GM23338 (cell line): ENCODE data around the gene EYS. TPM values are rescaled to one million over a fixed set of nuclear protein-coding genes. Genes with fewer than 3 reads are reported as not detected.

ENCODE experiments used
- ATAC-seq: fragments of 200-7000 bp; cut with Tn5 transposase; 3 replicates; pipeline ENCODE4 v1.9.1; 2020
- DNase-seq: peaks from one replicate; pipeline ENCODE4 v3.0.0-alpha.2; 2015; ENCODE audit warnings: low spot score
- H2AFZ ChIP-seq: fragments of 200-600 bp; sonication (generic); 2 replicates; pipeline ENCODE4 v1.8.0; 2016; ENCODE audit warnings: antibody characterized with exemption, mild to moderate bottlenecking, moderate library complexity
- H3F3A ChIP-seq: fragments of 200-600 bp; sonication (generic); replicated peaks from 2 replicates; pipeline ENCODE4 v1.8.0; 2017; ENCODE audit warnings: antibody characterized with exemption, mixed run types, low read depth
- H3K27ac ChIP-seq: fragments of 200-600 bp; sonication (generic); 2 replicates; pipeline ENCODE4 v1.6.1; 2016; ENCODE audit warnings: low read depth
- H3K27me3 ChIP-seq: fragments of 200-600 bp; sonication (generic); 2 replicates; pipeline ENCODE4 v1.8.0; 2016; ENCODE audit warnings: mild to moderate bottlenecking, mixed run types, moderate library complexity; ENCODE audit not compliant: insufficient read depth
- H3K36me3 ChIP-seq: fragments of 200-600 bp; sonication (generic); 2 replicates; pipeline ENCODE4 v1.8.0; 2016; ENCODE audit warnings: mild to moderate bottlenecking; ENCODE audit not compliant: insufficient read depth
- H3K4me1 ChIP-seq: fragments of 200-600 bp; sonication (generic); 2 replicates; pipeline ENCODE4 v1.8.0; 2016; ENCODE audit warnings: mild to moderate bottlenecking, moderate library complexity; ENCODE audit not compliant: insufficient read depth
- H3K4me2 ChIP-seq: fragments of 200-600 bp; sonication (generic); 2 replicates; pipeline ENCODE4 v1.7.1; 2017; ENCODE audit warnings: mixed run types
- H3K4me3 ChIP-seq: fragments of 200-600 bp; sonication (generic); 2 replicates; pipeline ENCODE4 v1.6.1; 2016; ENCODE audit warnings: mixed run types
- H3K79me2 ChIP-seq: fragments of 200-600 bp; sonication (generic); replicated peaks from 2 replicates; pipeline ENCODE4 v1.8.0; 2017; ENCODE audit warnings: mild to moderate bottlenecking; ENCODE audit not compliant: insufficient read depth
- H3K9me2 ChIP-seq: fragments of 200-600 bp; sonication (generic); 2 replicates; pipeline ENCODE4 v1.8.0; 2017; ENCODE audit not compliant: insufficient read depth
- H4K20me1 ChIP-seq: fragments of 200-600 bp; sonication (generic); replicated peaks from 2 replicates; pipeline ENCODE4 v1.8.0; 2017; ENCODE audit warnings: mild to moderate bottlenecking; ENCODE audit not compliant: insufficient read depth
- H3K27ac Mint-ChIP-seq: 2 replicates; pipeline ENCODE4 v1.8.0; 2020; ENCODE audit warnings: inconsistent platforms, mild to moderate bottlenecking, moderate library complexity, mixed read lengths
- H3K27me3 Mint-ChIP-seq: 3 replicates; pipeline ENCODE4 v1.8.0; 2022; ENCODE audit warnings: low read depth, mild to moderate bottlenecking, moderate library complexity, mixed read lengths, inconsistent platforms; ENCODE audit not compliant: insufficient read depth, poor library complexity
- H3K36me3 Mint-ChIP-seq: 3 replicates; pipeline ENCODE4 v1.8.0; 2021; ENCODE audit warnings: low read depth, mild to moderate bottlenecking, inconsistent platforms, moderate library complexity, mixed read lengths
- H3K4me1 Mint-ChIP-seq: 3 replicates; pipeline ENCODE4 v1.8.0; 2020; ENCODE audit warnings: mild to moderate bottlenecking, inconsistent platforms, mixed read lengths
- H3K4me3 Mint-ChIP-seq: 3 replicates; pipeline ENCODE4 v1.8.0; 2021; ENCODE audit warnings: moderate library complexity, mild to moderate bottlenecking, inconsistent platforms, mixed read lengths
- H3K9me3 Mint-ChIP-seq: 3 replicates; pipeline ENCODE4 v1.8.0; 2020; ENCODE audit warnings: moderate library complexity, mild to moderate bottlenecking, inconsistent platforms, mixed read lengths
- CTCF ChIP-seq, 2 experiments: fragments of 200-600 bp in 1 of 2; sonication (generic) in 1 of 2; conservative IDR thresholded peaks; 2 replicates each; pipeline versions ENCODE4 v1.5.1 to v1.6.1; 2016 to 2017; ENCODE audit warnings: antibody characterized with exemption in 2 of 2, low read depth in 2 of 2, mild to moderate bottlenecking in 2 of 2, moderate library complexity in 1 of 2
- EZH2 ChIP-seq: fragments of 200-600 bp; sonication (generic); IDR thresholded peaks from one replicate; pipeline ENCODE4 v1.8.0; 2017; ENCODE audit warnings: antibody characterized with exemption, mild to moderate bottlenecking, low read depth; ENCODE audit not compliant: unreplicated experiment
- EZH2phosphoT487 ChIP-seq: fragments of 200-600 bp; sonication (generic); IDR thresholded peaks from one replicate; pipeline ENCODE4 v1.8.1; 2018; ENCODE audit warnings: antibody characterized with exemption; ENCODE audit not compliant: unreplicated experiment
- NANOG ChIP-seq: IDR thresholded peaks from 2 replicates; pipeline ENCODE4 v1.6.1; 2016; ENCODE audit warnings: antibody characterized with exemption, borderline replicate concordance
- POLR2AphosphoS5 ChIP-seq: IDR thresholded peaks from 2 replicates; pipeline ENCODE4 v1.6.1; 2016; ENCODE audit warnings: antibody characterized with exemption, low read depth
- REST ChIP-seq: IDR thresholded peaks from one replicate; pipeline ENCODE4 v1.6.1; 2018; ENCODE audit warnings: antibody characterized with exemption; ENCODE audit not compliant: unreplicated experiment
- STAT1 ChIP-seq: IDR thresholded peaks from one replicate; pipeline ENCODE4 v1.6.1; 2016; ENCODE audit warnings: antibody characterized with exemption; ENCODE audit not compliant: unreplicated experiment
- ZNF331 ChIP-seq: fragments of 250-450 bp; sonication (Bioruptor Pico); IDR thresholded peaks from 2 replicates; pipeline ENCODE4 v1.5.0; 2020; ENCODE audit warnings: low read depth, mild to moderate bottlenecking, moderate library complexity
- polyA plus RNA-seq: library from polyadenylated mRNA; unstranded; fragments of >200 nt; fragmentation: Nextera tagmentation; extraction: Ambion mirVana; gene quantifications from 2 replicates; pipeline ENCODE4 v1.2.1, GENCODE V29; 2016
- total RNA-seq: library from RNA; depleted of rRNA; stranded (reverse); fragments of >200 nt; shearing (Covaris generic); gene quantifications from 2 replicates; pipeline ENCODE4 v1.2.3, GENCODE V29; 2014
- TF ChIP-seq, protein P1 (sequence below): fragments of 250-450 bp; sonication (Bioruptor Pico); IDR thresholded peaks from 2 replicates; pipeline ENCODE4 v1.5.0; 2020; ENCODE audit warnings: mild to moderate bottlenecking, moderate library complexity

EYS gene
- total and polyA plus RNA-seq, 2 experiments from 2014 or later = 0.38 to 0.52 TPM

DNA sequence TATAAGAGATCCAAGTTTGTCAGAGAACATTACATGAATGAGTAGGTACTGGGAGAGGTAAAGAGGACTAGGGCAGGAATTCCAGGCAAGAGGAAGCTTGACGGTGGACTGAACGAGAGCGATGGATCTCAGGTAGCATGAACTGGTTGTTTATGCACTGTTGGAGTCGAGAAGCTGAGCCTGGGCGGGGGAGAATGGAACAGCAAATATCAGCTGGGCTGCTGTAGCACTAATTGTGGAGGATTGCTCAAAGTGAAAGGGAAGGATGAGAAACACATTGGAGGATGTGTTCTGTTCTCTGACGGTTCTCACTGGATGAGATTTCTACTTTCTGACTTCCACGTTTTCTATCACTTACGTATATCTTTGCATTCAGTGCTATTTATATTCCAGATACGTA lies 1907.2 kb downstream of the EYS start:
- Mint-ChIP-seq H3K27me3 (no peaks in the 10 kb centered on the region), H3K36me3 (no peaks in the 10 kb centered on the region), H3K4me3 (no peak overlapping the region), H3K27ac (no peak overlapping the region), H3K4me1 (no peaks in the 10 kb centered on the region; the same call in 2 of the 3 replicates), H3K9me3 (no peaks in the 10 kb centered on the region; the same call in 1 of the 3 replicates)
- H3K79me2 ChIP-seq = no peaks in the 10 kb centered on the region
- H3K4me1 ChIP-seq = no peaks in the 10 kb centered on the region
- H3F3A ChIP-seq = no peaks in the 10 kb centered on the region
- H3K9me2 ChIP-seq = no peaks in the 10 kb centered on the region
- H2AFZ ChIP-seq = no peak overlapping the region; the same call in 1 of the 2 replicates
- no peak for ATAC-seq
- H4K20me1 ChIP-seq = no peaks in the 10 kb centered on the region; the same call in 1 of the 2 replicates
- H3K36me3 ChIP-seq = no peaks in the 10 kb centered on the region
- H3K4me3 ChIP-seq = no peak overlapping the region
- no peak overlapping the region for H3K4me2 ChIP-seq
- H3K27ac ChIP-seq = no peak overlapping the region
- H3K27me3 ChIP-seq = no peaks in the 10 kb centered on the region
- no peak for DNase-seq
- TF ChIP-seq EZH2 = no peak
- no peak for TF ChIP-seq REST
- TF ChIP-seq EZH2phosphoT487 = no peak

DNA sequence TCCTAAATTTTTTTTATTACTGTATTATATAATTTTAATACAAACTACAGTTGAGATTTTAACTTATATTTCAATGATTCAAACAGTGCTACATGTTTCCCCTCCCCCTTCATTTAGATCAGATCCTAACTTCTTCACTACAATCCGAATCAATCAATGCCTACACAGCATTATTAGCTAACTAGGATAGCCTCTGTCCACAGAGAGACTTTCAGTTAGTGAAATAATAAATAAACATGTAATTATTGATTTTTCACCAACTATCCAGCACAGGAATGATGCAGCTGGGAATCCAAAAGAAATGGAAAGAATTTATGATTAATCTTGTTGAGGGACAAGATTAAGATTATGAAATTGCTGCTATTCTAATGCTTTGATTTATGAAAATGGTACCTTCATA lies 1907.7 kb downstream of the EYS start:
- H3K4me1 Mint-ChIP-seq = no peaks in the 10 kb centered on the region; the same call in 2 of the 3 replicates
- Histone ChIP-seq H2AFZ (no peak overlapping the region), H3K27ac (no peak overlapping the region), H4K20me1 (no peaks in the 10 kb centered on the region; the same call in 1 of the 2 replicates), H3K36me3 (no peaks in the 10 kb centered on the region), H3K4me3 (no peak overlapping the region), H3K27me3 (no peaks in the 10 kb centered on the region), H3K79me2 (no peaks in the 10 kb centered on the region), H3K9me2 (no peaks in the 10 kb centered on the region), H3F3A (no peaks in the 10 kb centered on the region), H3K4me1 (no peaks in the 10 kb centered on the region), H3K4me2 (no peak overlapping the region)
- no peaks in the 10 kb centered on the region; the same call in 1 of the 3 replicates for H3K9me3 Mint-ChIP-seq
- no peak for ATAC-seq
- no peak for DNase-seq
- no peak overlapping the region for H3K27ac Mint-ChIP-seq
- no peak for TF ChIP-seq CTCF (conservative IDR thresholded peaks at IDR 0.05; ENCODE audit: low read depth in 2 of 2)
- TF ChIP-seq STAT1 = no peak
- TF ChIP-seq, protein P1, sequence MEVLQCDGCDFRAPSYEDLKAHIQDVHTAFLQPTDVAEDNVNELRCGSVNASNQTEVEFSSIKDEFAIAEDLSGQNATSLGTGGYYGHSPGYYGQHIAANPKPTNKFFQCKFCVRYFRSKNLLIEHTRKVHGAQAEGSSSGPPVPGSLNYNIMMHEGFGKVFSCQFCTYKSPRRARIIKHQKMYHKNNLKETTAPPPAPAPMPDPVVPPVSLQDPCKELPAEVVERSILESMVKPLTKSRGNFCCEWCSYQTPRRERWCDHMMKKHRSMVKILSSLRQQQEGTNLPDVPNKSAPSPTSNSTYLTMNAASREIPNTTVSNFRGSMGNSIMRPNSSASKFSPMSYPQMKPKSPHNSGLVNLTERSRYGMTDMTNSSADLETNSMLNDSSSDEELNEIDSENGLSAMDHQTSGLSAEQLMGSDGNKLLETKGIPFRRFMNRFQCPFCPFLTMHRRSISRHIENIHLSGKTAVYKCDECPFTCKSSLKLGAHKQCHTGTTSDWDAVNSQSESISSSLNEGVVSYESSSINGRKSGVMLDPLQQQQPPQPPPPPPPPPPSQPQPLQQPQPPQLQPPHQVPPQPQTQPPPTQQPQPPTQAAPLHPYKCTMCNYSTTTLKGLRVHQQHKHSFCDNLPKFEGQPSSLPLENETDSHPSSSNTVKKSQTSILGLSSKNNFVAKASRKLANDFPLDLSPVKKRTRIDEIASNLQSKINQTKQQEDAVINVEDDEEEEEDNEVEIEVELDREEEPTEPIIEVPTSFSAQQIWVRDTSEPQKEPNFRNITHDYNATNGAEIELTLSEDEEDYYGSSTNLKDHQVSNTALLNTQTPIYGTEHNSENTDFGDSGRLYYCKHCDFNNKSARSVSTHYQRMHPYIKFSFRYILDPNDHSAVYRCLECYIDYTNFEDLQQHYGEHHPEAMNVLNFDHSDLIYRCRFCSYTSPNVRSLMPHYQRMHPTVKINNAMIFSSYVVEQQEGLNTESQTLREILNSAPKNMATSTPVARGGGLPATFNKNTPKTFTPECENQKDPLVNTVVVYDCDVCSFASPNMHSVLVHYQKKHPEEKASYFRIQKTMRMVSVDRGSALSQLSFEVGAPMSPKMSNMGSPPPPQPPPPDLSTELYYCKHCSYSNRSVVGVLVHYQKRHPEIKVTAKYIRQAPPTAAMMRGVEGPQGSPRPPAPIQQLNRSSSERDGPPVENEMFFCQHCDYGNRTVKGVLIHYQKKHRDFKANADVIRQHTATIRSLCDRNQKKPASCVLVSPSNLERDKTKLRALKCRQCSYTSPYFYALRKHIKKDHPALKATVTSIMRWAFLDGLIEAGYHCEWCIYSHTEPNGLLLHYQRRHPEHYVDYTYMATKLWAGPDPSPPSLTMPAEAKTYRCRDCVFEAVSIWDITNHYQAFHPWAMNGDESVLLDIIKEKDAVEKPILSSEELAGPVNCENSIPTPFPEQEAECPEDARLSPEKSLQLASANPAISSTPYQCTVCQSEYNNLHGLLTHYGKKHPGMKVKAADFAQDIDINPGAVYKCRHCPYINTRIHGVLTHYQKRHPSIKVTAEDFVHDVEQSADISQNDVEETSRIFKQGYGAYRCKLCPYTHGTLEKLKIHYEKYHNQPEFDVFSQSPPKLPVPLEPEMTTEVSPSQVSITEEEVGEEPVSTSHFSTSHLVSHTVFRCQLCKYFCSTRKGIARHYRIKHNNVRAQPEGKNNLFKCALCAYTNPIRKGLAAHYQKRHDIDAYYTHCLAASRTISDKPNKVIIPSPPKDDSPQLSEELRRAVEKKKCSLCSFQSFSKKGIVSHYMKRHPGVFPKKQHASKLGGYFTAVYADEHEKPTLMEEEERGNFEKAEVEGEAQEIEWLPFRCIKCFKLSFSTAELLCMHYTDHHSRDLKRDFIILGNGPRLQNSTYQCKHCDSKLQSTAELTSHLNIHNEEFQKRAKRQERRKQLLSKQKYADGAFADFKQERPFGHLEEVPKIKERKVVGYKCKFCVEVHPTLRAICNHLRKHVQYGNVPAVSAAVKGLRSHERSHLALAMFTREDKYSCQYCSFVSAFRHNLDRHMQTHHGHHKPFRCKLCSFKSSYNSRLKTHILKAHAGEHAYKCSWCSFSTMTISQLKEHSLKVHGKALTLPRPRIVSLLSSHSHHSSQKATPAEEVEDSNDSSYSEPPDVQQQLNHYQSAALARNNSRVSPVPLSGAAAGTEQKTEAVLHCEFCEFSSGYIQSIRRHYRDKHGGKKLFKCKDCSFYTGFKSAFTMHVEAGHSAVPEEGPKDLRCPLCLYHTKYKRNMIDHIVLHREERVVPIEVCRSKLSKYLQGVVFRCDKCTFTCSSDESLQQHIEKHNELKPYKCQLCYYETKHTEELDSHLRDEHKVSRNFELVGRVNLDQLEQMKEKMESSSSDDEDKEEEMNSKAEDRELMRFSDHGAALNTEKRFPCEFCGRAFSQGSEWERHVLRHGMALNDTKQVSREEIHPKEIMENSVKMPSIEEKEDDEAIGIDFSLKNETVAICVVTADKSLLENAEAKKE (CRISPR knock-in tag) = no peak
- TF ChIP-seq ZNF331 (CRISPR knock-in tag) = no peak
- no peak for TF ChIP-seq EZH2
- TF ChIP-seq POLR2AphosphoS5 = no peak
- no peak for TF ChIP-seq EZH2phosphoT487
- TF ChIP-seq NANOG = no peak
- H3K36me3 Mint-ChIP-seq = no peaks in the 10 kb centered on the region
- no peak overlapping the region for H3K4me3 Mint-ChIP-seq
- H3K27me3 Mint-ChIP-seq = no peaks in the 10 kb centered on the region
